Posterior vena cava (tissue), 2 donors: Measurements from ENCODE around the gene RGMB. TPM values are rescaled to one million over a fixed set of nuclear protein-coding genes. Genes with fewer than 3 reads are reported as not detected.

ENCODE experiments used
- DNase-seq: peaks from one replicate; pipeline ENCODE4 v3.0.0-alpha.2; 2020; ENCODE audit warnings: low spot score
- intact Hi-C, 2 donors: fragments of 100-400 bp; cut with DNase I; formaldehyde crosslinking; loops; one replicate each; pipeline versions ENCODE4 v1.14.1 to v1.14.2; 2022 to 2023
- total RNA-seq, 2 donors: library from RNA; stranded (reverse); fragmentation: NEBNext Ultra II Directional; extraction: Animal tissue kit (Norgen Biotek cat#: 25700); gene quantifications; one replicate each; pipeline ENCODE4 v1.2.1, GENCODE V29; 2021
- donor health status: DM: yes; HTN: yes; CAD: no.
- donor health status: DM: yes; HTN: yes; CAD: no.

The RGMB gene
- total RNA-seq, 2 donors from 2014 or later = 10.9 to 12.9 TPM

- intact Hi-C loops = no loop called here
- DNase-seq = no peak
These were observed 10.3 kb upstream of the RGMB start for GRCh38 chr5:98763001-98763630.

DNA sequence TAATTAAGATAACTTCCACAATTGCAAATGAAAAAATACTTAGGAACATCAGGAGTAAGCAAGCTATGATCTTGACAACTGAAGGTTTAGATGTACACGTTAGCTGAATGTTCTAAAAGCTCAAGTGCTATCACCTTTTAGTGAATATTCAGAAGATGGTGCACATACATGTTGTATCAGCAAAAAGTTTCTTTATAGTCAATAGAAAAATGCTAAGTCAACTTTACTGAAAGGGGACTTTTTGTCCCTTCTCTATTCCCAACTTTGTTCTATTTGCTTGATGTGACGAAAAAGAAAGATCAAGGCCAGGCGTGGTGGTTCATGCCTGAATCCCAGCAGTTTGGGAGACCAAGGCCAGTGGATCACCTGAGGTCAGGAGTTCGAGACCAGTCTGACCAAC, 7.6 kb upstream of the RGMB start:
- intact Hi-C loops = no loop called here
- no peak for DNase-seq

- no peak for DNase-seq
- intact Hi-C loops = no loop called here
These were observed 5.9 kb upstream of the RGMB start for GRCh38 chr5:98767581-98767980.

- intact Hi-C loops = no loop called here
- DNase-seq = no peak
These were observed 5.1 kb upstream of the RGMB start for GRCh38 chr5:98768160-98768959.

- intact Hi-C loops = no loop called here
These were observed 4.6 kb upstream of the RGMB start for GRCh38 chr5:98768960-98769209.

GRCh38 chr5:98769210-98769958, 4.1 kb upstream of the RGMB start:
- DNase-seq = peak; percentile 85

More at GRCh38 chr5:98768960-98769209, 4.6 kb upstream of the RGMB start:
- no peak for DNase-seq

DNA sequence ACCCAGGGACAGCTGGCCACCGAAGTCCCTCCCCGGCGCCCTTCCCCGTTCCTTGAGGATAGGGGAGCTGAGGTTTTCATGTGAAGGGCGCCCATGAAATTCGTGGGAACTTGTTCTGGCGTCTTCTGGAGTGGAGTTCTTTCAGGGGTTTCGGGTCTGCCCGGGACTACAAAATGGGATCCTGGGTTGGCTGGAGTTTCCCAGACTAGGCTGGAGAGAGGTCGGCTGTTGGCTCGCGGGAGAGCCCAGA, 3.6 kb upstream of the RGMB start:
- DNase-seq = no peak
- intact Hi-C loops = no loop called here

More at GRCh38 chr5:98769210-98769958, 4.1 kb upstream of the RGMB start:
- intact Hi-C loops = no loop called here

DNA sequence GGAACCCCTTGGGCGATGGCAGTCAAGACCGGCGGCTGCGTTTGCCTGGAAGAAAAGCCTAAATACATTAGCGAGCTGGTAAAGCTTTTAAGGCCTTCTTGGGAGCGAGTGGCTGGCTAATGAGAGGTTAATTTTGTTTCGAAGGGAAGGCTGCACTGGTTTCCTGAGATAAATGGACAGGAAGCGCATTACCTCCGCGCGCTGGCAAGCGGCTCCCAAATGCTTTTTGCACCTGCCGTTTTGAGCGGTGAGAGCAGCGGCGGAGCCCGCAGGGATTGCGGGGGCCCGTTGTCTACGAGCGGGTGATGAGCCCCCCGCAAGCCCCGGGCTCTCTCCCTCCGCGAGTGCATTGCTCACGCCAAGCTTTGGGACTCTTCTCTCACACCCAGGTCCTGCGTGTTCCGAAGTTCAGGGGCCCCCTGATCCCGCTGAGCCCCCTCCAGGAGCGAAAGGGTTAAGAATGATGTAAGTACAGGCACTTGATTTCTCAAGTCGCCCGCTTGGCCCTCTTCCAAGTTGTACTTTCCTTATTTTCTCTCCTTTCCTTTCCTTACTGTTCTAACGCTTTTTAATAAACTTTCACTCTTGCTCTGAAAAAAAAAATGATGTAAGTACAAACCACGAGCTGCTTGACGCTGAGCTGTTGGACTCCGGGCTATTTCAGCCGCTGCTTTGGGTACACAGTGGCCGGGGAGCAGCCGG, 3.1 kb upstream of the RGMB start:
- intact Hi-C loops = no loop called here
- peak; percentile 83 for DNase-seq

DNA sequence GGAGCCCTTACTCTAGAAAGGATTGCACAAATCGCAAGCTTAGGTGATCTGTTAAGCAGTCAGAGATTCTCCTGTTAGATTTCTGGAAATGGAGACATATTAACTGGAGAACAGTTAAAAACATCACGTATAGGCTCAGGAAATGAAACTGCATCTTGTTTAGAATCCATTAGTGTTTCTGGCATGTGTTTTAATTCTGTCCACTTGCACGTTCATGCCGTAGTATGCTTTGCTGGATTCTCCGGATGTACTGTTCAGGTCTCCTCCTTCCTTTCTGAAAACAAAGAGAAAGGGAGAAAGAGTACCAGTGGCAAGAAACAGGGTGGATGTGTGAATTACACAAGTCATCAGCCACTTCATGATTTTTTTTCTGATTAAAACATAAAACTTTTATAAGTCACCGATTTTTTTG, 2.5 kb upstream of the RGMB start:
- intact Hi-C loops = no loop called here
- no peak for DNase-seq

DNA sequence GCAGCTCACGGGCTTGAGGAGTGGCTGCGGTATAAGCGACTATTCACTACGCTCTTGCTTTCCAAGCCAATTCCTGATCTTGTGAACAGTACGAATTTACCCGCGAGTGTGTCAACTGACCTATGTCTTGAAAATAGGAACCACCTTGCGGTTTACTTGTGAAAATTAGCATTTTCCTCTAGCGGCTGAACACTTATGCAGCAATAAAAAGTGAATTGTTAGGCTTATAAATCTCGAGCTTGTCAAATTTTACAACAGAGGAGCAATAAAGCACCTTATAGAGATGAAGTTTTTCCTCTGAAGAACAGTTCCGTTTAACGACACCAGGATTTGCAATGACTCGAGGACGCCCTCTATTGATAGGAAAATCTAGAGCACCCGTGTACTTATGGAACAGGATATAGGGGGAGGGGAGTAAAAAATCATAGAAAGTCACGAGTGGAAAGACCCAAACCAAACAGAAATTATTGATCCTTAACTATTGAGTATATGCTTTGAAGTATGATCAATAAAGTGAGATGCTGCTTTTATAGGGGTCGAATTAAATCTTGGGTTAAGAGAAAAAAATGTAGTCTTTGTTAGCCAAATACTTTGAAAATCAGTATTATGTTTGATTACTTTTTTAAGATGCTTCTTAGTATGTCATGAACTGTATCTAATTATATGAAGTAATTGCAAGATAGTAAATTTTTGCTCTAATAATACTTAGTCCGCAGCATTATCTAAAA, 1.9 kb upstream of the RGMB start:
- intact Hi-C loops = no loop called here
- no peak for DNase-seq

DNA sequence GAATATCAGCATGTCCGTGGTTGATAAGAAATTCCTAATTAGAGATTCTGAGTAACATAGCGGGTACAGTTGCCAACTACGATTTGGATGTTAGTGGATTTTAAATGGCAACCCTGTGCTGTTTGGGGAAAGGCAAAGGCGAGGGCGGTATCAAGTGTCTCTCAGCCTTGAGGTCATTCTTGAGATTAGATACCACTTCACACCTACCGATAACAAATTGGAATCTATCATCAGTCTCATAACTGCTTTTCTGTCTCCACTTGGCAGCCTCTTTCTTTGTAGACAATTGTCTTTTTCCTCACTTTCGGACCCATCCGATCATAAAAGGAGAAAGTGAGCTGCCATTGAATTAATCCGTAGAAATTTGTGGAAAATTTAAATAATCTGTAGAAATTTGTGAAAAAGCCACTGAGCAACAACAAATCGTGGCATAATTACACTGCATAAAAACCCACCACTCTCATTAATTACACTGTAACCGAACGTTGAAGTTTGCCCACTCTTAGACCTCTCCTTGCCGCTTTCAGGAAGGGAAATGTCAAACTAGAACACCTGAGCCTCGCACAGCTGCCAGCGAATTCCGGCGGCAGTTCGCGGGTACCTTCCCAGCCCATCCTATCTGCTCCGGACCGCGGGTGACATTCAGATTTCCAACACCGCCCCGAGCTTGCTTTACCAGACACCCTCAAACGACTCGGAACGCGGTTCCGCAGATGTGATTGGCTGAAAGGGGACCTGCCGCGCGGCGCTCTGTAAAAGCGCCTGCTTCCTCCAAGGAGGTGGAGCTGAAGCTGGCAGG, 849 bp upstream of the RGMB start:
- peak; percentile 87 for DNase-seq
- intact Hi-C loops = no loop called here

DNA sequence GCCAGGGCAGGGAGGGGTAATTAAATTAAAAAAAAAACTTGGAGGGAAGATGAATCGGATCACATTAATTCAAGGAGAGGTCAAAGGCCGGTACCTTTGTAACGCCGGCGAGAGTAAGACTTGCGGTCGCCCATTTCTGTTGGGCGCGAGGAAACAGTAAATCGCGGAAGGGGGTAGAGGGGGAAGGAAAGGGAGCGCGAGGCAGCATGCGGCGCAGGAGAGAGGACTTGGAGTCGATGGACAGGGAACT, 324 bp upstream of the RGMB start:
- no peak for DNase-seq
- intact Hi-C loops = no loop called here

DNA sequence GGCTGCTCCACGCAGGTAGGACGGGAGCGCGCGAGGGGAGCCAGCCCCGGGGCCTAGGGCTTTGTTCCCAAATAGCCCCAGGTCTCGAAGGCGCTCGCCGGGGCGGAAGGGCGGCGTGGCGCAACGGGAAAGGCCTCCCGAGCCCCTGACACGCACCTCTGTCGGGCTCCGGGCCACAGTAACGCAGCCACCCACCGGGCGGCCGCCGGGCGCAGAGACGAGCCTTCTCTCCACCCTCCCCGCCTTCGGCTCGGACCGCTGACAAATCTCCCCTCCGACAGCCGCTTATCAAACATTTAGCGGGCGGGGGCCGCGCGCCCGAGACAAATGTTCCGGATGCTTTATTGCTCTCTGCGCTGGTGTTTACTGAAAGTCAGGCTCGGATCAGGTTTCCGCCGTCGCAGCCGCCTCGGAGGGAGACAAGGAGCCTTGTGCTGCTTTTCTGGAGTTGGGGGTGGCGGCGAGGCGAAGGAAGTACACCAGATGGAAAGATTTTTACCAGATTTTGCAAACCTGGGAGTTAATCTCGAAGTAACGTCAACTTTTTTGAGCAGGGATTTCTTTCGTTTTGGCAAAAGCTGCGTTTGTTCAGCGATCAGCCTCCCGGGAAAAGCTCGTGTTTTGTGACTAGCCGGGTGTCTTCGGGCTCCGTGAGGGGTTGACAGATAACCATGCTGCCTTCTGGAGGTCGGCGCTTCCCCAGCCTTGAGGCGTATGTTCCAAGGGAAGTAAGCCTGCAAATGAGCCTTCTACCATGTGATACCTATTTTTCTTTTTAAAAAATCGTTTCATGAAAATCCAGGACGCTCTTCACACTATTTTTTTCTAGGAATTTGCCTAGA, 950 bp downstream of the RGMB start:
- intact Hi-C loops = no loop called here

DNA sequence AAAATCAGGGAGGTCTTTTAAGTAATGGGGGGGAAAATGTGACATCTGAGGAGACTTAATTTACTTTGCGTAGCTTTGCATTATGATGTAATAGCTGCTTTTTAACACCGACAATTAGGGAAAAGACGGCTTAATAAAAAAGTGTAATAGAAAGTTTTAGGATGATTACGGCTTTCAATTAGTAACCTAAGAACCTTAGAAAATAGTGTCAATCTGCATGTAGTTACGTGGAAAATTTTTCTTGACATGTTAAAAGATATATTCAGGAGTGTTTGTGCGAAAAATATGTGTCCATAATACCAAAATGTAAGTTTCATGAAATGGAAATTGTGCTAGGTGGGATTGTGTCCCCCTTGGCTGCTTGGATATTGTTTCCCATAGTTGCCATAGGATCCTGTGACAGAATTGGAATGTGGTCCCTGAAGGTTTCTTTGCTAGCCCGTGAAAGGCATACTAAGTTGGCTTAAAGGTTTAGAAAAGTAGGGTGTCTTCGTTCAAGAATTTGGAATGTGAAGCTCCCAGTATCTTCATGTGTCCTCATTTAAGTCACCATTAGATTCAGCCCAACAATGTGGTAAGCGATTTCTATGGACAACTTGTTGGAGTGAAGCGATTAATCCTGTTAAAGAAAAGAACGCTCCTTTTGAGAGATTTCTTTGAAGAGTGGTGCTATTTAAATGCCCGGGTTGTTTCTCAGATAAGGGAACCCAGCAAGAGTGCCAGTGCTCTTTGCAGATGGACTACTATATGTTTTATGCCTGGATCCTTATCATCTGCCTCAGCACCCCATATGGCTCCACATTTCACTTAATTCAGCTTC, 2.0 kb downstream of the RGMB start:
- intact Hi-C loops = no loop called here
- DNase-seq = no peak

More for the DNA sequence above, 950 bp downstream of the RGMB start:
- peak; percentile 88 for DNase-seq

GRCh38 chr5:98776066-98776705, 2.7 kb downstream of the RGMB start:
- DNase-seq = no peak
- intact Hi-C loops = no loop called here

GRCh38 chr5:98777295-98777694, 3.8 kb downstream of the RGMB start:
- no peak for DNase-seq
- intact Hi-C loops = no loop called here

GRCh38 chr5:98779264-98779877, 5.9 kb downstream of the RGMB start:
- no peak for DNase-seq
- intact Hi-C loops = no loop called here
